Activated CD4-positive, alpha-beta memory T cell treated with anti-CD3 and anti-CD28 coated beads, Interleukin-2, amount 10 ng/mL, durations not matched to agents 7 days and 5 days (primary cell): ENCODE results near the gene THEMIS. TPM values are rescaled to one million over a fixed set of nuclear protein-coding genes. Genes with fewer than 3 reads are reported as not detected.

ENCODE experiments used
- CTCF ChIA-PET: fragments of 350-600 bp; sonication (Branson Sonifier 250); formaldehyde crosslinking; loops from one replicate; lab custom pipeline; 2021; ENCODE audit warnings: antibody characterized with exemption, inconsistent platforms; lab: Charles Lee
- POLR2A ChIA-PET: fragments of 350-600 bp; sonication (Branson Sonifier 250); formaldehyde crosslinking; loops from one replicate; lab custom pipeline; 2021; ENCODE audit warnings: antibody characterized with exemption; lab: Charles Lee
- DNase-seq: peaks from one replicate; pipeline ENCODE4 v3.0.0-alpha.2; 2020
- H3K27ac Mint-ChIP-seq: one replicate; pipeline ENCODE4 v1.8.0; 2021; ENCODE audit warnings: mild to moderate bottlenecking, mixed read lengths
- H3K27me3 Mint-ChIP-seq: one replicate; pipeline ENCODE4 v1.8.0; 2021; ENCODE audit warnings: mixed read lengths
- H3K36me3 Mint-ChIP-seq: one replicate; pipeline ENCODE4 v1.8.0; 2021; ENCODE audit warnings: low read depth, mixed read lengths
- H3K4me1 Mint-ChIP-seq: one replicate; pipeline ENCODE4 v1.8.0; 2021; ENCODE audit warnings: mixed read lengths
- H3K4me3 Mint-ChIP-seq: one replicate; pipeline ENCODE4 v1.8.0; 2021; ENCODE audit warnings: mild to moderate bottlenecking, mixed read lengths
- H3K9me3 Mint-ChIP-seq: one replicate; pipeline ENCODE4 v1.8.0; 2021; ENCODE audit warnings: mixed read lengths
- total RNA-seq, 2 experiments: library from RNA; stranded (reverse); gene quantifications; one replicate each; pipeline ENCODE4 v1.2.3, GENCODE V29; 2021

Gene THEMIS
- total RNA-seq, 2 experiments from 2014 or later, result 65.6 to 68.2 TPM

- ChIA-PET CTCF (interaction anchor here (0.6 to 1.9 kb wide), 3 partner anchors 22 to 141 kb away, joined by 3 to 6 read pairs (median 5); no protein-coding TSS in a partner anchor), POLR2A (interaction anchor here (2.6 kb wide), 1 partner anchor 94 kb away, joined by 10 read pairs; no protein-coding TSS in a partner anchor)
- DNase-seq, result no peak
- H3K36me3 Mint-ChIP-seq, result peaks cover 60% of the 10 kb centered on the region
- peaks cover 56% of the 10 kb centered on the region for H3K4me1 Mint-ChIP-seq
- no peaks in the 10 kb centered on the region for H3K27me3 Mint-ChIP-seq
- peaks cover 7% of the 10 kb centered on the region for H3K9me3 Mint-ChIP-seq
- no peak overlapping the region for H3K4me3 Mint-ChIP-seq
- H3K27ac Mint-ChIP-seq, result peak overlapping the region; percentile 26
Measured at GRCh38 chr6:127878115-127878514, 22.7 kb downstream of the THEMIS start.

GRCh38 chr6:127877231-127877630 lies 23.6 kb downstream of the THEMIS start:
- Mint-ChIP-seq H3K4me1 (peaks cover 48% of the 10 kb centered on the region), H3K36me3 (peaks cover 63% of the 10 kb centered on the region), H3K9me3 (peaks cover 10% of the 10 kb centered on the region), H3K4me3 (no peak overlapping the region), H3K27me3 (no peaks in the 10 kb centered on the region), H3K27ac (no peak overlapping the region)
- POLR2A ChIA-PET, result interaction anchor here (0.7 to 2.6 kb wide), 4 partner anchors 8 to 95 kb away, joined by 3 to 10 read pairs (median 3); no protein-coding TSS in a partner anchor
- DNase-seq, result no peak
- CTCF ChIA-PET, result interaction anchor here (0.7 to 1.4 kb wide), 2 partner anchors 21 to 140 kb away, joined by 3 to 4 read pairs; no protein-coding TSS in a partner anchor

- Mint-ChIP-seq H3K4me1 (peaks cover 19% of the 10 kb centered on the region), H3K27ac (no peak overlapping the region), H3K27me3 (no peaks in the 10 kb centered on the region), H3K36me3 (peaks cover 72% of the 10 kb centered on the region), H3K4me3 (no peak overlapping the region), H3K9me3 (peaks cover 12% of the 10 kb centered on the region)
- POLR2A ChIA-PET, result interaction anchor here (0.9 kb wide), 1 partner anchor 10 kb away, joined by 3 read pairs; no protein-coding TSS in a partner anchor
- no peak for DNase-seq
- CTCF ChIA-PET, result no interaction called here
Measured at GRCh38 chr6:127869772-127870404, 31.0 kb downstream of the THEMIS start.

GRCh38 chr6:127869183-127869582 lies 31.7 kb downstream of the THEMIS start:
- ChIA-PET POLR2A (interaction anchor here (0.9 to 1.4 kb wide), 3 partner anchors 8 to 32 kb away, joined by 3 to 4 read pairs (median 3); partner anchors contain the start of gene THEMIS), CTCF (interaction anchor here (1.2 kb wide), 1 partner anchor 14 kb away, joined by 5 read pairs; no protein-coding TSS in a partner anchor)
- DNase-seq, result no peak
- Mint-ChIP-seq H3K4me3 (no peak overlapping the region), H3K36me3 (peaks cover 73% of the 10 kb centered on the region), H3K27ac (no peak overlapping the region), H3K27me3 (no peaks in the 10 kb centered on the region), H3K9me3 (peaks cover 12% of the 10 kb centered on the region), H3K4me1 (peaks cover 20% of the 10 kb centered on the region)

- ChIA-PET CTCF (interaction anchor here (1.2 kb wide), 1 partner anchor 13 kb away, joined by 5 read pairs; no protein-coding TSS in a partner anchor), POLR2A (interaction anchor here (1.4 kb wide), 2 partner anchors 9 to 33 kb away, joined by 3 to 4 read pairs; partner anchors contain the start of gene THEMIS)
- DNase-seq, result no peak
- no peaks in the 10 kb centered on the region for H3K27me3 Mint-ChIP-seq
- no peak overlapping the region for H3K27ac Mint-ChIP-seq
- H3K36me3 Mint-ChIP-seq, result peaks cover 74% of the 10 kb centered on the region
- peaks cover 20% of the 10 kb centered on the region for H3K4me1 Mint-ChIP-seq
- H3K4me3 Mint-ChIP-seq, result no peak overlapping the region
- H3K9me3 Mint-ChIP-seq, result peaks cover 7% of the 10 kb centered on the region
Measured at GRCh38 chr6:127868338-127868737, 32.5 kb downstream of the THEMIS start.

GRCh38 chr6:127866766-127867165 lies 34.1 kb downstream of the THEMIS start:
- POLR2A ChIA-PET, result no interaction called here
- H3K4me1 Mint-ChIP-seq, result peaks cover 20% of the 10 kb centered on the region

GRCh38 chr6:127865108-127865507 lies 35.8 kb downstream of the THEMIS start:
- DNase-seq, result no peak
- Mint-ChIP-seq H3K27ac (no peak overlapping the region), H3K4me3 (no peak overlapping the region), H3K36me3 (peaks cover 54% of the 10 kb centered on the region), H3K27me3 (no peaks in the 10 kb centered on the region), H3K4me1 (peaks cover 15% of the 10 kb centered on the region), H3K9me3 (peaks cover 2% of the 10 kb centered on the region)
- ChIA-PET CTCF (no interaction called here), POLR2A (interaction anchor here (1.3 kb wide), 1 partner anchor 12 kb away, joined by 3 read pairs; no protein-coding TSS in a partner anchor)

More at GRCh38 chr6:127866766-127867165, 34.1 kb downstream of the THEMIS start:
- Mint-ChIP-seq H3K9me3 (peaks cover 2% of the 10 kb centered on the region), H3K27me3 (no peaks in the 10 kb centered on the region), H3K27ac (no peak overlapping the region), H3K36me3 (peaks cover 65% of the 10 kb centered on the region), H3K4me3 (no peak overlapping the region)
- no peak for DNase-seq
- CTCF ChIA-PET, result interaction anchor here (1.4 kb wide), 1 partner anchor 13 kb away, joined by 3 read pairs; no protein-coding TSS in a partner anchor

GRCh38 chr6:127864701-127865100 lies 36.2 kb downstream of the THEMIS start:
- no peak overlapping the region for H3K27ac Mint-ChIP-seq
- POLR2A ChIA-PET, result interaction anchor here (1.3 kb wide), 1 partner anchor 12 kb away, joined by 3 read pairs; no protein-coding TSS in a partner anchor
- no peaks in the 10 kb centered on the region for H3K27me3 Mint-ChIP-seq
- DNase-seq, result no peak
- H3K4me3 Mint-ChIP-seq, result no peak overlapping the region
- peaks cover 2% of the 10 kb centered on the region for H3K9me3 Mint-ChIP-seq
- CTCF ChIA-PET, result no interaction called here
- peaks cover 54% of the 10 kb centered on the region for H3K36me3 Mint-ChIP-seq
- H3K4me1 Mint-ChIP-seq, result peaks cover 13% of the 10 kb centered on the region

- H3K4me3 Mint-ChIP-seq, result no peak overlapping the region
- ChIA-PET CTCF (interaction anchor here (0.7 kb wide), 1 partner anchor 39 kb away, joined by 3 read pairs; no protein-coding TSS in a partner anchor), POLR2A (no interaction called here)
Measured at GRCh38 chr6:127860723-127861122, 40.1 kb downstream of the THEMIS start.

GRCh38 chr6:127859956-127860355 lies 40.9 kb downstream of the THEMIS start:
- no peaks in the 10 kb centered on the region for H3K27me3 Mint-ChIP-seq
- peaks cover 45% of the 10 kb centered on the region for H3K36me3 Mint-ChIP-seq
- CTCF ChIA-PET, result no interaction called here
- H3K27ac Mint-ChIP-seq, result no peak overlapping the region
- POLR2A ChIA-PET, result no interaction called here
- H3K4me3 Mint-ChIP-seq, result no peak overlapping the region
- no peaks in the 10 kb centered on the region for H3K9me3 Mint-ChIP-seq
- peaks cover 33% of the 10 kb centered on the region for H3K4me1 Mint-ChIP-seq
- no peak for DNase-seq

More at GRCh38 chr6:127860723-127861122, 40.1 kb downstream of the THEMIS start:
- H3K27ac Mint-ChIP-seq, result no peak overlapping the region
- peaks cover 47% of the 10 kb centered on the region for H3K36me3 Mint-ChIP-seq
- H3K4me1 Mint-ChIP-seq, result peaks cover 31% of the 10 kb centered on the region
- no peaks in the 10 kb centered on the region for H3K9me3 Mint-ChIP-seq
- no peaks in the 10 kb centered on the region for H3K27me3 Mint-ChIP-seq
- no peak for DNase-seq

GRCh38 chr6:127858727-127859391 lies 42.0 kb downstream of the THEMIS start:
- Mint-ChIP-seq H3K27ac (no peak overlapping the region), H3K4me3 (no peak overlapping the region), H3K36me3 (peaks cover 41% of the 10 kb centered on the region), H3K9me3 (no peaks in the 10 kb centered on the region), H3K4me1 (peaks cover 34% of the 10 kb centered on the region), H3K27me3 (no peaks in the 10 kb centered on the region)
- ChIA-PET CTCF (interaction anchor here (1.2 to 1.8 kb wide), 2 partner anchors 122 to 469 kb away, joined by 4 read pairs; no protein-coding TSS in a partner anchor), POLR2A (interaction anchor here (0.9 kb wide), 1 partner anchor 8 kb away, joined by 3 read pairs; no protein-coding TSS in a partner anchor)
- no peak for DNase-seq

GRCh38 chr6:127857051-127857637 lies 43.7 kb downstream of the THEMIS start:
- Mint-ChIP-seq H3K36me3 (peaks cover 41% of the 10 kb centered on the region), H3K27me3 (no peaks in the 10 kb centered on the region), H3K9me3 (no peaks in the 10 kb centered on the region), H3K4me3 (no peak overlapping the region), H3K4me1 (peaks cover 35% of the 10 kb centered on the region), H3K27ac (peak overlapping the region; percentile 39)
- ChIA-PET POLR2A (interaction anchor here (1.8 kb wide), 1 partner anchor 471 kb away, joined by 7 read pairs; no protein-coding TSS in a partner anchor), CTCF (interaction anchor here (1.8 kb wide), 1 partner anchor 120 kb away, joined by 4 read pairs; no protein-coding TSS in a partner anchor)
- DNase-seq, result no peak
